Tibial nerve (tissue), 4 donors: ENCODE results near the gene MRTFA.

Source experiments
- EP300 ChIP-seq, 2 donors: sonication (generic); formaldehyde crosslinking; IDR thresholded peaks; one replicate each; pipeline ENCODE4 v1.6.1; 2017; ENCODE audit warnings: antibody characterized with exemption in 2 of 2, mild to moderate bottlenecking in 1 of 2
- POLR2A ChIP-seq, 2 donors: fragments of 450-650 bp; IDR thresholded peaks; one replicate each; pipeline ENCODE4 v1.6.1; 2017; ENCODE audit warnings: antibody characterized with exemption in 2 of 2, mild to moderate bottlenecking in 2 of 2, moderate library complexity in 2 of 2
- TF ChIP-seq, protein P1 (sequence below), 5 experiments: fragments of 200-600 bp in 3 of 5; fragments of 450-650 bp in 2 of 5; sonication (generic) in 3 of 5; IDR thresholded peaks; one replicate each; pipeline ENCODE4 v1.5.1; 2016 to 2019; ENCODE audit warnings: antibody characterized with exemption in 5 of 5, mild to moderate bottlenecking in 3 of 5, moderate library complexity in 2 of 5

DNA sequence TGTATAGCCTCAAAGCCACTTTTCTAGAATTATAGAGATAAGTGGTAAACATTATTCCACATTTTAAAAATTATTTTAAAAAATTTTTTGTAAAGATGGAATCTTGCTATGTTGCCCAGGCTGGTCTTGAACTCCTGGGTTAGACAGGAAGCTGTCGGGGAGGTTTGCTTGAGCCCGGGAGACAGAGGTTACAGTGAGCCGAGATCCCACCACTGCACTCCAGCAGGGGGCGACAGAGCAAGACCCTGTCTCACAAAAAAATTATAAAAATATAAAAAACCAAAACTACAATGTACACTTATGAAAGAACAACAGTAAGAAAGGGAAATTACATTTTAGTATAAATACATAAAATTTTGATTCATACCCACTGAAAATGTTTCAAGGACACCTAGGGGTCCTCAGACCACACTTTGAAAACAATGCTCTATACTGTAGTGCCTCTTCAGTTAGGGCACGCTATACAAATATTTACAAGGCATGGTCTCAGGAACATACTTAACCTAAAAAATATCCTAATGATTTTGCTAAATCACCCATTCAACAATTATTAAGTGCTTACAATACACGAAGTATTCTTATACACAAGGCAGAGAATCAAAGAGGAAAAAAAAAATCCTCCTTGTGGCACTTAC is 111.2 kb downstream of the MRTFA start:
- TF ChIP-seq, protein P1, sequence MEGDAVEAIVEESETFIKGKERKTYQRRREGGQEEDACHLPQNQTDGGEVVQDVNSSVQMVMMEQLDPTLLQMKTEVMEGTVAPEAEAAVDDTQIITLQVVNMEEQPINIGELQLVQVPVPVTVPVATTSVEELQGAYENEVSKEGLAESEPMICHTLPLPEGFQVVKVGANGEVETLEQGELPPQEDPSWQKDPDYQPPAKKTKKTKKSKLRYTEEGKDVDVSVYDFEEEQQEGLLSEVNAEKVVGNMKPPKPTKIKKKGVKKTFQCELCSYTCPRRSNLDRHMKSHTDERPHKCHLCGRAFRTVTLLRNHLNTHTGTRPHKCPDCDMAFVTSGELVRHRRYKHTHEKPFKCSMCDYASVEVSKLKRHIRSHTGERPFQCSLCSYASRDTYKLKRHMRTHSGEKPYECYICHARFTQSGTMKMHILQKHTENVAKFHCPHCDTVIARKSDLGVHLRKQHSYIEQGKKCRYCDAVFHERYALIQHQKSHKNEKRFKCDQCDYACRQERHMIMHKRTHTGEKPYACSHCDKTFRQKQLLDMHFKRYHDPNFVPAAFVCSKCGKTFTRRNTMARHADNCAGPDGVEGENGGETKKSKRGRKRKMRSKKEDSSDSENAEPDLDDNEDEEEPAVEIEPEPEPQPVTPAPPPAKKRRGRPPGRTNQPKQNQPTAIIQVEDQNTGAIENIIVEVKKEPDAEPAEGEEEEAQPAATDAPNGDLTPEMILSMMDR (IDR thresholded peaks at IDR 0.05): peak; percentile 48 to 72 (median 51)
- TF ChIP-seq EP300 (IDR thresholded peaks at IDR 0.05) (no peak), POLR2A (IDR thresholded peaks at IDR 0.05) (no peak)
